ENCODE results near the gene VEGFA. TPM values are rescaled to one million over a fixed set of nuclear protein-coding genes. Genes with fewer than 3 reads are reported as not detected.

The VEGFA gene
- polyA plus RNA-seq, 10 donors, result 59.9 to 105 (median 69.1) TPM

DNA sequence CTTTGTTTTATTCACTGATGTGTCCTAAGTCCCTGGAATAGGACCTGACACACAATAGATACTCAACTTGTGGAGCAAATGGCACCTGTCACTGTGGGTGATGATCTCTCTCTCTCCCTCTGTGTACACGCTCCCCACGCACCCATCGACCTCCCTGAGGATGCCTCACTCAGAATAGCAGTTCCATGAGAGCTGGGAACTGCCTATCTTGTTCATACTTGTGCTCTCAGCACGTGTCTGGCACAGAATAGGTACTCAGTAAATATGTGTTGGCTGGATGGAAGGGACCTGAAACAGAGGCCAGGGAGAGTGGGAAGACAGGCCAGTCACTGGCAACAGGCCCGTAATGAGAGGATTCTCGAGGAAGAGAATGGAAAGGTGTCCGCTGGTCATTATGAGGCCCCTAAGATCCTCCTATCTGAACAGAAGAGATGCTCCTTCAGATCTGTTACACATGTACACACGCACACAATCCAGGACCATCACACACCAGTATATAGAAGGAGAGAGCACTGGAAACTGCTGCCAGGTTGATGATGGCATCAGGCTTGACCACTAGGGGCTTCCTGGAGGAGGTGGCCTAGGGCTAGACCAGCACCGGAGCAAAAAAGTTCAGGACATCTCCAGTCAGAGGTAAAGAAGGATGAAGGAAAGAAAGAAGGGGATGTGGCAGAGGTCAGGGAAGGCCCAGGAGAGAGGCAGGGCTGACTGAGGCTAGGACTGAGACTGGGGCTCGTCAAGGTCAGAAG is 30.9 kb downstream of the VEGFA start:
- DNase-seq, result no peak

DNA sequence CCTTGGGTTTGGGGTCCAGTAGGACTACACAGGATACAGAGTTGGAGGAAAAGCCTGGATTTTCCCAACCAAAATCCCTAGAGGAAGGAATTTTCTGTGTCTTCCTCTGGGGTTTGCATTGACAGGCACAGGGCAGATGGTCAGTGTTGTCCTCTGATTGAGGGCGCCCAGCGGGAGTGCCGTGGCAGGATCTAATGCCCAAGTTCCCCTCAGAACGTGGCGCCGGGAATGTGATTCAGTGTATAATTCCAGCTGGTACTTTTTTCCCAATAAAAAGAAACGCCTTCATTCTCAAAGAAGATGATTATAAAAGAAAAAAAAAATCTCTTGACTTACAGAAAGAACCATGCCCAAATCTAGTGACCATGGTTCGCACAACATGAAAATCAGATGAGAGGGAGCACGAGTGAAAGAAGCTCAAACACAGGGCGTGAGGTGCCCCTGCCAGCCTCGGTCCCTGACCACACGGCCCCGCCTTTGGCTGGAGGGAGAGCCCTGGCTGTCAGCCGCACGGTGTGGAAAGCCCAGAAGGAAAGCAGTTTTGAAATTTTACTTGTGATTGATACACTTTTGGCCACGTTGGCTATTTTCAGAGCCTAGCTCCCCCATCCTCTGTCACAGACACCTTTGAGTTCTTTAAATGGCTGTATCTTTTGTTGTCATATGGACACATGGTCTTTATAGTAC is 31.6 kb downstream of the VEGFA start:
- no peak for DNase-seq

DNA sequence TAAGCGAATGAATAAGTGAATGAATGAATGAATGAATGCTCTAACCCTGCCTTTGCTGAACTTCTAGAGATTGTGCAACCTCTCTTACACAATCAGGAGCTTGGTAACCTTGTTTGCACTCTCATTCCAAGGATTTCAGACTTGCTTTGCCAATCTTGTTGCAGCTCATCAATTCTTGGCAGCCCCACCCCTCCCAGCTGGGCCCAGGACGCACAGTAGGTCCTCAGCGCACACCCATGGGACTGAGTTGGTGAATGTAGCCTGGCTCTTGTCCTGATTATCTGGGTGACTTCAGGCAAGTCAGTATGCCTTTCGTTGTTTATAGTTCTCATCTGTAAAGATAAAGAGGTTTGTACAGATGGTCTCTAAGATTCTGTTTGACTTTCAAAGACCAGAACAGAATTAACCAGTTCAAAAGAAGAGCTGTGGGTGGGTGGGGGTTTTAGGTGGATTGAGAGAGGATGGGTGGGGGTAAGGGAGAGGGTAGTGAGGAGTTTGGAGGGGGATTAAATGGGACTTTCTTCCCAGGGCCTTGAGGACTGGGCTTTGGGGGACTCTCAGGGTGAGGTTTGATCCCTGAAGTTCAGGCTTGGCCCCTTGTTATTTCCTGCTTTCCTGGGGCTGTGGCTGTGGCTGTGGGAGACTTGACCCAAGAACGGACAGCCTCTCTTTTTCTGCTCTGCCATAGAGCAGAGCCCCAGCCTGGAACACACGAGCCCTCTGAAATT is 33.2 kb downstream of the VEGFA start:
- DNase-seq, result no peak

DNA sequence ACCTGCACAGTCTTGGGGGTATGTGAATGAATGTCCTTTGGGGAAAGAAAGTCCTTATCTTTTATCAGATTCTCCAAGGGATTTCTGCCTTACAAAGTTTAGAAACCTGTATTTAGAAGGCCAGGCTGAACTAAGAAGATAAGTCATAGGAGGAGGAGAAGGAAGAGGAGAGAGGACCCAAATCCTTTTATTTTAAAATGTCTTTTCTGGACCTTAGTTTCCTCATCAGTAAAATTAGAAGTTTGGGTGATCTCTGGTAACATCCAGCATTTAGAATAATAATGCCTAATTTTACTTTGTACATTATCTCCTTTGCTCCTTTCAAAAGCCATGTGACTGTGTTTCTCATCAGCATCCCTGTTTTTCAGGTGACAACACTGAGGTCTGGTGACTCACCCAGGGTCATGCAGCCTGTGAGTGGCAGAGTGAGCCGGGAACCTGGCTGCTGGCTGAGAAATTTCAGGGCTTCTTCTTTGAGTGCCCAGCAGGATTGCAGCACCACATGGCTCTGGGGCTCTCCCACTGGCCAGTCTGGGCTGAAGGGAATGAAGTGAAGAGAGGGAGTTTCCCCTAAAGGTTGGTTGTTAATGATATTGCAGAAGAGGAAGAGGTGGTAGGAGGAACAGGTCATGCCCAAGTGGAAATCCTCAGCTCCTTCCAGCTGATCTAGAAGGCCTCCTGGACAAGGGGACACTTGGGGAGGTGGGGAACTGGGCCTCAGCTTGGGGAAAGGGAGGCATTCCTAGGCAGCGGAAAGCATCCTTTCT is 34.0 kb downstream of the VEGFA start:
- no peak for DNase-seq

DNA sequence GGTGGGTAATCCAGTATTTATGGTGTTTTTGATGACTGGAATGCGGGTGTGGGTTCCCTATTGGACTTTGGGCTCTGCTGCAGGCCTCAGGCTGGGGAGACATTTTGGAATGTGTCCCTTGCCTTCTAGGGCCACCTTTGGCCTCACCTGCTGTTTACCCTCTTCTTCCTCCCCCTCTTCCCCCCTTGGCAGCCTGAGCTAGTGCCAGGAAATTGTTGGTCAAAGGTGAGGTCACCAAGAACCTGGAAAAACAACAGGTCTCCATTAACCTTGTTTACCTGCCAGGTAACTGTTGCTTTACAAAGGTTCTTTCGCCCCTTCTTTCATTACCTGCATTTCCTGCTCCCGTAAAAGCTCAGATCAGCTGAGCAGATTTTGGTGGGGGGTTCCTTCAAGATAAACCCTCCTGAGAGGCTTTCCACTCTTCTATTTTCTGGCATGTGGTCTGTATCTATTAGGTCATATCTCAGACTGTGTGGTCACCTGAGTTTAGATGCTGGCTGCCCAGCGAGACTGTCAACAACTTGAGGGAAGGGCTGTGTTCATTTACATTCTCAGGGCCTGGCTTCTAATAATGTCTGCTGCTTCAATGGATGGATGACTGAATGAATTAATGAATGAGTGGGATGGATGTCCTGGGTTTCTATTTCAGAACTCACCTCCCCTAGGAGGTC is 34.7 kb downstream of the VEGFA start:
- no peak for DNase-seq

DNA sequence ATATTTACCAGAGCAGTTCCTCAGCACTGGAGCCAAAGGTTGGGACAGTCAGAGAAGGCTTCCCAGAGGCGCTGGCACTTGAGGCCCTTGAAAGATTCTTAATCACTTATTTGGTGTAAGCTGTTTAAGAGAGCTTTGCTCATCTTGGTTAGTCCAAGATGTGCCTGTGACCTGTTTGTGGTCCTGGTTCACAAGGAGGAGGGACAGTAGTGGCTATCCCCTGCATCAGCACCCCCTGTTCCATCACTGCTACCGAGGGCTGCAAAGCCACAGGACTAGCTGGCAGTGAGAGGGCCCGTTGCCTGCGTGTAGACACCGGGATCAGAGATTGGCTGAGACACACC is 35.7 kb downstream of the VEGFA start:
- no peak for DNase-seq

DNA sequence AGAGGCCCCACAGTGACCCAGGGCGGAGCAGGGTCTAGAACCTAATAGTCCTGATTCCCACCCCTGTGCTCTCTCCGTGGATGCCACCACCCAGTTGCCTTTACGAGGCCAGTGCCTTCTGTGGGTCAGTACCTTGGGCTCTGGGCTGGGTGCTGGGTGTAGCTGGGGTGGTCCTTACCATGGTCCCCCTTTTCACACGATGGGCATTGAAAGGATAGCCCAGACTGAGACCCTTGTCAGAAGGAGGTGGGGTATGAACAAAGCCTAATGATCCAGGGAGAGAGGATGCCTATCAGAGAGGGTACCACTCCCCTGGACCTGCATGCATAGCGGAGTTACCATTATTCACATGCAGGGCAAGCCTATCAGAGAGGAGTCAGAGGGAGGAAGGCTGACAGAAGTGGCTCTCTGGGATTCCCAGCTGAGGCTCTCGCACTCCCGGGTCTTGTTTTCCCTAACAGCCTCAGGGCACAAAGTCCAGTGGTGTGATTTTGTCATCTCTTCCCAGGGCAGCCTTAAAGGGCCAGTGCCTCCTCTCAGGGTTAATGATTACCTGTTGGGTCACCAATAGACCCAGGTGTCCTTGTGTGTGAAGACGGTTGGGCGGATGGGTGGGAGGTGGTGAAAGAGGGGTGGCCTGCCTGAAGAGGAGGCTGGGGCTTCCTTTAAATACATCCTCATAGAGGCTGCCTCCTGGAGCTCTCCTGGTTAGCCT is 36.2 kb downstream of the VEGFA start:
- no peak for DNase-seq

DNA sequence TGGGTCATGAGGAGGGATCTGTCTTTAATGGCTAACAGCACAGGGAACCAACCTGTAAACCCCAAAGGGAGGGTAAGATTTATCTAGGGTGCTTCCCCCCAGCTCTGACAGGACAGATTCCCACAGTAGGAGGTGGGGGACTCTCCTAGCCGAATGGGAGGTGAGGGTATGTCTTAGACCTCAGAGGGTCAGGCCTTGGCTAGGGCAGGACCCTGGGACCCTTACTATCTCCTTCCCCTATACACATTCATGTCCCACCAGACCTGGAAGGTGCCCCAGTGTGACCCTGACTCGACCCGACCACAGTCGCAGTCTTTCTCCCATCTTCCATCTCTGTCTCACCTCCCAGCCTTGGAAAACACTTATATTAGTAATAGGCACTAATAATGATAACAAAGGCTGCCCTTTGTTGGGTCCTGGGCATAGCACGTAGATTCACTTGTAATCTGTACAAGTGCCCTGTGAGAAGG is 36.8 kb downstream of the VEGFA start:
- DNase-seq, result no peak

DNA sequence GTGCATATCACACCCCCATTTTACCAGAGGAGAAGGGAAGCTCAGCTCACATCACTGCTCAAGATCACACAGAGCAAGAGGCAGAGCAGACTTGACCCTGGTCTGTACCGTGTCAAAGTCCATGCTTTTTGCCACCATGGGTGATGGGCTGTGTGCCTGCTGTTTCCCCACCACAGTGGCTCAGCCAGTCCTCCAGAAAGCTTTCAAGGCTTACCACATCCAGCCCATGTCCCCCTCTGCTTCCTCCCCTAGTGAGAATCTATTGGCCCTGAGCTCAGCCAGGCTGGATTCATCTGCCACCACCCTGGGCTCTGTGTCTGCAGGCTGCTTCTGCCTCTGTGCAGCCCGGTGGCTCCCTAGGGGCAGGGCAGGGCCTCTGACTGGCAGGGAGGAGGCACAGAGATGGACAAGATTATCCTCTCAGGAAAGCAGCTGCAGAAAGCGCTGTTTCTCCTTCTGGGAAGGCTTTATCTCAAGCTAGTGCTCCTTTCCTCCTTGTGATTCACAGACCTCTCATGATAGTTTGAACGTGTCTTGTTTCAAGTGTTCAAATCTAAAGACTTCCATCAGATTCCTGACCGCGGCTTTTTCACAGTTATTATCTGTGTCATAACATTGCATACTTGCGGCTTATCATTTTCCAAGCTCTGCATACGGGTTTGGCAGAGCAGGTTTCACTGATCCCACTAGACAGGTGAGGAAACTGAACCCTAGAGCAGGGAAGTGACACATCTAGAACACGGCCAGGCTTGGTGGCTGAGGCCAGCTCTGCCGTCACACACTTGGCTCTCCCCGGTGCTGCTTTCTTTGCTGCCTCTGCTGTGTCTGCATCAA is 37.4 kb downstream of the VEGFA start:
- no peak for DNase-seq

DNA sequence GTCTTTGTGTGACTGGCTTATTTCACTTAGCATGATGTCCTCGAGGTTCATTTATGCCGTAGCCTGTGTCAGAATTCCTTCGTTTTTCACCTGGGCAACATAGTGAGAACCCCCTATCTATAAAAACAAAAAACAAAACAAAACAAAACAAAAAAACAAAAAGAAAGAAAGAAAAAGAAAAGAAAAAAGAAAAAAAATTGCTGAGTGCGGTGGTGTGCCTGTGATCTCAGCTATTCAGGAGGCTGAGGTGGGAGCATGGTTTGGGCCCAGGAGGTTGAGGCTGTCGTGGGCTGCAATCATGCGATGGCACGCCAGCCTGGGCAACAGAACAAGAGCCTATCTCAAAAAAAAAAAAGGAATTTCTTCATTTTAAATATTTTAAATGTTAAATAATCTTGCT is 38.4 kb downstream of the VEGFA start:
- no peak for DNase-seq

DNA sequence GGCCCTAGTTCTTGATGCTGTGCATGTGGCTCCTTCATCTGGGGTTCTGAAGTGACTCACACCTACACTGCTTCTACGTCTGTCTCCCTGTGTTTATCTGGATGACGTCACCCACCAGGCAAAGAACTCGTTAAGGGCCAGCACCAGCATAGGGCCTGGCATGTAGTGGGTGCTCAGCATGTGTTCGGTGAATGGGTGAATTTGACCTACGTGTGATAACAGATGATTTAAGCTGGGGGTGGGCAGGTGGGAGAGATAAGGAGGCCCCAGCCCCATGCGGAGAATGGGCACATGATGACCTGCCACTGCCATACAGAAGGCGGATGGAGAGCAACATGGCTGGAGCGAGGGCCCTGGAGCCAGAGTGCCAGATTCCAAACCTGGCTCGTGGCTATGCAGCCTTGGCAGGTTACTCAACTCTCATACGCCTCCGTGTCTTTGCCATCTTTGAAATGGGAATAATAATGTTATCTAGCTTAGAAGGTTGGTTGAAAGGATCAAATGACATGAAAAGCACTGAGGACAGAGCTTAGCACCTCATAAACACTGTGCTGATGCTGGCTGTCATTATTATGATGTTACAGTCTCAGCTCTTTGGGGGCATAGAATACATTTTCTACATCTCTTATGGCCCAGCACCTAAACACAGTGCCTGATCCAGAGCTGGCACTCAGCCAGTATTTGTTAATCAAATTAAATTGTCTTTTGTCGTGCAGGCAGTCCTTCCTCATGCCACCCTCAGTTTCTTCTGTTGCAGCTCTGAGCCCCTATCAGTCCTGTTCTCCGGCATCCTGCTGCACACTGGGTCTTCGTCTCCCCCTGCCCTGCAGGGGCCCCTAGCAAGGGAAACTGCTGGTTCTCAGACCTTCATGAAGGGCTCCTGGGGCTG is 39.6 kb downstream of the VEGFA start:
- DNase-seq, result no peak

DNA sequence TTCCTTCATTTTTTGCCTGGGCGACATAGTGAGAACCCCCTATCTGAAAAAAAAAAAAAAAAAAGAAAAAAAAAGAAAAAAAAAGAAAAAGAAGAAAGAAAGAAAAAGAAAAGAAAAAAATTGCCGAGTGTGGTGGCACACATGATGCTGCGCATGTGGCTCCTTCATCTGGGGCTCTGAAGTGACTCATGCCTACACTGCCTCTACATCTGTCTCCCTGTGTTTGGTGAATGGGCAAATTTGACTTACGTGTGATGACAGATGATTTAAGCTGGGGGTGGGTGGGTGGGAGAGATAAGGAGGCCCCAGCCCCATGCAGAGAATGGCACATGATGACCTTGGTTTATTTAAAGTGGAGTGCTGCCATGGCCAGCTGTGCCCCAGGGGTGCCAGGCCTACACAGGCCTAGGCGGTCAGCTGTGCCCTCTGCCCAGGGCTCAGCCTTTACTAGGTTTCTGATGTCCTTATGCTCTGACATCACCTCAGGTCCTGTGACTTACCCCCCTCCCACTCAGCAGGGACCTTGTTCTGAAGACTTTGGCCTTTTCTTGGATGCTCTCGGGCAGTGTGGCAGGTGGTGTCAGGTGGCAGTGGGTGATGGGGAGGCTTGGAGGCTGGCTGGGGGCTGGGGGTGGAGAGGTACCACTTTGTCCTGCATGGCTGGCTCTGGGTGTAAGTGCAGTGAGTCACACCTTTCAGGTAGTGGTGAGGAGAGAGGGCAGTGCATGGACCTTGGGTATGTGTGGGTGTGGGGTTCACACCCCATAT is 41.1 kb downstream of the VEGFA start:
- DNase-seq, result no peak

DNA sequence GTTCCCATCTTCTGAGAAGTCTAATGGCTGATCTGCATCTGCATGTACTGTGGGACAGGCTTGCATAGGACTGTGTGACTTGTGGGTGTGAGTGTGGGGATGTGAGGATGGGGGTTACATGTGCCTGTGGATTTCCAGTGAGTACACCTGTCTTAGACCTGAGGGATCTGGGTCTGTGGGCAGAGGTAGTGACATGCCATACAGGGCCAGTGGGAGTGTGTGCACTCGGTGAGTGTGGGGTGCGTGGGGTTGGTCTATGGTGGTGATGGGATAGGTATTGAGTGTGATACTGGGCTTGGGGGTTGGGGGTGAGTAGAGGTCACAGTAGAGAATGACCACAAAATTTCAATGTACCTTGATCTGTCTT is 41.7 kb downstream of the VEGFA start:
- no peak for DNase-seq

DNA sequence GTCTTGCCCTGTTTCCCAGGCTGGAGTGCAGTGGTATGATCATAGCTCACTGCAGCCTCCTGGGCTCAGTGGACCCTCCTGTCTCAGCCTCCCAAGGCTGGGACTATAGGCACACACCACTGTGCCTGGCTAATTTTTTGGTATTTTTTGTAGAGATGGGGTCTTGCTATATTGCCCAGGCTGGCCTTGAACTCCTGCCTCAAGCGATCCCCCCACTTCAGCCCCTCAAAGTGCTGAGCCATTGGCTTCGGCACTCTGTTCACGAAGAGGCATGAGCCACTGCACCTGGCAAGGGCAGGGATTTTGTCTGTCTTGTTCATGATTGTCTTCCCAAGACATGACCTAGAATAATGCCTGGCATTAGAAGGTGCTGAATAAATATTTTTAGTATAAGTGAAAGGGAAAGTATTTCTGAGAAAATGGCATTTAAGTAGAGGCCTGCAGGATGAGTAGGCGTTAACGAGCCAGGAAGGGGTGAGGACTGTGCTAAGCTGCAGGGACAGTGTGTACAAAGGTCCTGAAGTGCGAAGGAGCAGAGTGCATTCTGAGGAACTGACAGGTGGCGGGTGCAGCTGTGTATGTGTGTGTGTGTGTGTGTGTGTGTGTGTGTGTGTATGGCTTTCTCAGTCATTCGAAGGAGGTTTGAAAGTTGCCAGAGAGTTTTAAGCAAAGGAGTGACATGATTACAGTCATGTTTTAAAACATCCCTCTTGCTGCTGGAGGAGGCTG is 43.0 kb downstream of the VEGFA start:
- DNase-seq, result peak in 1 of 3 donors; percentile 17

DNA sequence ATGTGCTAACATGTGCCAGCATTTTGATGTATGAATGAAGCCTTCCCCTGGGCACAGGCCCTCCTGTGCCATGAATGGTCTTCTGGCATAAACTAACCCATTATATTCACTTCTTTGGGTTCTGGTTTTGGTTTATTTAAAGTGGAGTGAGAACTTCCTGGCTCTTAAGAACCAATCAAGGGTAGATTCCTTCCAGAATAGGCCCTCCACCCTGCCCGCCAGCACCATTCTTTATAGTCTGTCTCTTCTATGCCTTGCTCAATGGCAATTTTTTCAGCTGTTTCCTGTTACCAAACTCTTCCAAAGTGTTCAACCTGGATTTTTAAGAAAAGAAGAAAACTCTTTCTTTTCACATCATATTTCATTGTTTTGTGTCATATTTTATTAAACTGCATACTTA is 44.1 kb downstream of the VEGFA start:
- DNase-seq, result no peak

DNA sequence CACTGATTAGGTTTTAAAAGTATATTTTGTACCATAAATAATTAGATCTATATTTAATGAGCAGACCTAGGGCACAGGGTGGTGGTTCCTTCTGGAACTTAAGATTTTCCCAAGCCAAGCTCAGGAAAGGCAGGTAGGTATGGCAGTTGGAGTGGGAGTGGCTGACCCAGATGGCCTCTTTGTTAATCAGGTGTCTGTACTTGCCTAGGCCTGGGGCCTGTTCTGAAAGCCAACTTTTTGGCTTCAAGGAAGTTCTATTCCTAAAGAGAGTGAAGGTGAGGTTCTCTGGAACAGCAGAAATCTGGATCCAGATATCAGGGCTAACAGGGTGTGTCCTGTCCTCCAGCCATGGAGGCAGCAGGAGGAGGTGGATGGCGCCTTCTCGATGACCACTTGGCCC is 44.9 kb downstream of the VEGFA start:
- DNase-seq, result no peak

DNA sequence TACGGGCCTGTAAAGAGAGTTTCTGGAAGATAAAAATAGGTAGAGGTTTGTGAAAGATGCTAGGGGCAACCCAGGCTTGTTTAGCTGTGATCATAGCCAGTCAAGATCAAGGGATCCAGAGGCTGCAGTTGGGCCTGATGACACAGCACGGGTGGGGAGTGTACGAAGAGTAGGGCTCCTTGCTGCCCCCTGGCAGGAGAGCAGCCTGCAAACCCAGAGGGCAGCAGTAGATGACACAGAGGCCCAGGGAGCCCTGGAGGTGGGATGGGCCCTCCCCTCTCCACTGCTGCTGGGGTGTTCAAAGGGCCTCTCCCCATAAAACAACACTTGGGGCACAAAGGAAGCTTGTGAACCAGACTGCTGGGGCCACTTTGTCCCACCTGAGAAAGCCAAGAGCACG is 47.2 kb downstream of the VEGFA start:
- no peak for DNase-seq
